Measurements from ENCODE around the gene MYO18A.

DNA sequence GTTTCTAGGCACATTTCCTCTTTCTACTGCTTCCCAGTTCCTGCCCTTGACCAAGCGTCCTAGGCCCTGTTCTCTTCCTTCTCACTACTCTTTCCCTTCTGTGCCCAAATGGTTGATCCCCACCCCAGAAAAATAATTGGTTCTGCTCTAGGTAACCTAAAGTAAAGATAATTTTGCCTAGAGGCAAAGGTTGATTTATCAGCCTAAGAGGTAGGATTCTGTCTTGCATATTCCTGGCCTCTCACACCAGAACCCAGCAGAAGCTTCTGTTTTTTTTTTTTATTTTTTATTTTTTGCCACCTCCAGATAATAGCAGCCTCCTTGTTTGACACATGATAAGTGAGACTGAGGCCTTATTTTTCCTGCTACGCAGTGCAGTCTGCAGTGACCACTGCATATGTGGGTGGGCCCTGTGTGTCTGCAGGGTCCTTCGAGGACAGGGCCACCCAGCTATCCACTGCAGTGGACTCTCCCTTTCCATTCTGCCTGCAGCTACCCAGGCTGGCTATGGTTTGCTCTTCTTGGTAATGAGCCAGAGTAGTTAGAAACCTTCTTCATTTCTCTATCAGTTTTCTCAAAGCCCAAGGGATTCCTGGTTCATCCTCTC lies 136.6 kb downstream of the MYO18A start:
- no peak for TF ChIP-seq CTCF (IDR thresholded peaks at IDR 0.05)
- no peak for TF ChIP-seq POLR2A (IDR thresholded peaks at IDR 0.05)

Data from tibial nerve (tissue), 3 donors.